Thyroid gland (tissue), 4 donors: ENCODE results near the gene RAMAC.

Experiments used
- CTCF ChIP-seq, 6 experiments: fragments of 200-600 bp in 3 of 6; fragments of 450-650 bp in 3 of 6; sonication (generic) in 3 of 6; IDR thresholded peaks; one replicate each; pipeline ENCODE4 v1.5.1; 2016 to 2019; ENCODE audit warnings: antibody characterized with exemption in 6 of 6, mild to moderate bottlenecking in 2 of 6, inconsistent platforms in 1 of 6, moderate library complexity in 1 of 6
- POLR2A ChIP-seq, 2 donors: fragments of 450-650 bp; IDR thresholded peaks; one replicate each; pipeline ENCODE4 v1.6.1; 2017; ENCODE audit warnings: antibody characterized with exemption in 2 of 2, mild to moderate bottlenecking in 2 of 2, moderate library complexity in 1 of 2

- TF ChIP-seq CTCF (IDR thresholded peaks at IDR 0.05): no peak
- no peak for TF ChIP-seq POLR2A (IDR thresholded peaks at IDR 0.05)
Measured at GRCh38 chr15:82977076-82977475, 8.9 kb upstream of the RAMAC start.
